GM19455 (cell line): ENCODE results near the gene ZNF474.
"Not testable (repeated sequence)": the region's sequence is repeated elsewhere in the genome, so short reads cannot be mapped to it uniquely, and the experiment has no call there.

Experiments
- ATAC-seq: cut with Tn5 transposase; IDR thresholded peaks from one replicate; pipeline ENCODE4 v1.9.1; 2021; ENCODE audit not compliant: unreplicated experiment

ZNF474 gene

DNA sequence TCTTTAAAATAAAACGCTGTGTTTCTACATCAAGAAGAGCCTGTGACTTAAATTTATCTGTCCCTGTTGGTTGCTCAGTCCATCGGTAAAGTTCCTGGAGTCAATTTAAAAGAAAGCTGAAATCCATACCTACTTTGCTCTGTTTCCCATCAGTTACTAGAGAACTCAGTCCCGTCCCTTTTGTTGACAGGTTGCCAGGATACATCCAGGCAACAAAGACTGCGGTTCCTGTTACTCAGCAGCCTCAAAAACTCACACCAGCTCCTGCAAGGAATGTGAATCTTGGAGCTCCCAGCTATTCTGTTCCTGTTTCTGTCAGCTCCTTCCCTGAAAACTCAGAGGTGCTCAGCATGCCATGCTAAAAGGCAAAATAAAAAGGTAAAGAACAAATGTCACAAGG lies at the start of gene ZNF474:
Gene ZNF474 (plus strand): TSS at position 241 of the 400 bp plus-strand sequence. CDS start 22,445 bp downstream, outside the sequence.
- no peak for ATAC-seq

DNA sequence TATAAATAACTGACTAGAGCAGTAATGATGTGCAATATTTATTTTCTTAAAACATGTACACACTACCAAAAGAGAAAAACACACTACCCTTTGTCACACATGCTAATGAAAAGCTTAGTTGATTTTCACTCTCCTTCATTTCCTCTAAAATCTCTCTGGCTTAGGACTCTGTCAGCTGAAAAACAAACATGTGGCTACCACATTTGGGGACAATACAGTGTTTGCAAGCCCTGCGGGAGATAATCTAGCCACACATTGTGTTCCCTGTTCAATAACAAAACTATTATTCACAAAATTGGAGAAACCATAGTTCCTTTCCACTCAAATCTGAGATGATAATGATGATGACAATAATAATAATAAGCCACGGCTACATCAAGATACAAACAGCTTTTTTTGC lies 47.8 kb upstream of the ZNF474 start:
- no peak for ATAC-seq

DNA sequence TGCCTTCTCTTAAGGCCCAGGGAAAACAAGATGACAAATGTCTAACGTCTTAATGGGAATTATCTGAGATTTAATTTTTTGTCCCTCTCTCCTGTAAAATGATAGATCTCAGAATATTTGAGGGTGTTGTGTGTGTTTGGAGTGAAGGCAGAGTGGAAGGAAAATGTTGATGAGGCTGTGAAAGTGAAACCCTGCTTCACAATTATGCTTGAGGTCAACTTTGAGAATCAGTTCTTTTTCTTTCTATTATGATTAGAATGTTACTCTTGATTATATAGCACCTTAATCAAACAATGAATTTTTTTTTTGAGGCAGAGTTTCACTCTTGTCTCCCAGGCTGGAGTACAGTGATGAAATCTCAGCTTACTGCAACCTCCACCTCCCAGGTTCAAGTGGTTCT lies 45.8 kb upstream of the ZNF474 start:
- ATAC-seq: no peak

DNA sequence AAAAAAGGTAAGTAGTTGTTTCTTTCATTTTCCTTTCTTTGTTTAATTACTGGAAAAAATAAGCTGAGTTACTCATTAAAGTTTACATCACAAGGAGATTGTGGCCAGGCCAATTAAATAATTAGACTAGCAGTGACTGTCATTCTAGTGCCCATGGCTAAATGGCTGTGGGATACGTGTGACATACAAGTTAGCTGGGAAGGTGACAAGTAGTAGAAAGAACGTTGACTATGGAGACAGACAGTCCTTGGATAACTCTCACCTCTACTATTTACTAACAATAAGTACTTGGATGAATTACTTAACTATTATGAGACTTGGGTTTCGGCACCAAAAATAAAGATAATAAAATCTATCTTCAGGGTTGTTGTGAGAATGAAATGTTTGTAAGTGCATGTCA lies 44.3 kb upstream of the ZNF474 start:
- no peak for ATAC-seq

DNA sequence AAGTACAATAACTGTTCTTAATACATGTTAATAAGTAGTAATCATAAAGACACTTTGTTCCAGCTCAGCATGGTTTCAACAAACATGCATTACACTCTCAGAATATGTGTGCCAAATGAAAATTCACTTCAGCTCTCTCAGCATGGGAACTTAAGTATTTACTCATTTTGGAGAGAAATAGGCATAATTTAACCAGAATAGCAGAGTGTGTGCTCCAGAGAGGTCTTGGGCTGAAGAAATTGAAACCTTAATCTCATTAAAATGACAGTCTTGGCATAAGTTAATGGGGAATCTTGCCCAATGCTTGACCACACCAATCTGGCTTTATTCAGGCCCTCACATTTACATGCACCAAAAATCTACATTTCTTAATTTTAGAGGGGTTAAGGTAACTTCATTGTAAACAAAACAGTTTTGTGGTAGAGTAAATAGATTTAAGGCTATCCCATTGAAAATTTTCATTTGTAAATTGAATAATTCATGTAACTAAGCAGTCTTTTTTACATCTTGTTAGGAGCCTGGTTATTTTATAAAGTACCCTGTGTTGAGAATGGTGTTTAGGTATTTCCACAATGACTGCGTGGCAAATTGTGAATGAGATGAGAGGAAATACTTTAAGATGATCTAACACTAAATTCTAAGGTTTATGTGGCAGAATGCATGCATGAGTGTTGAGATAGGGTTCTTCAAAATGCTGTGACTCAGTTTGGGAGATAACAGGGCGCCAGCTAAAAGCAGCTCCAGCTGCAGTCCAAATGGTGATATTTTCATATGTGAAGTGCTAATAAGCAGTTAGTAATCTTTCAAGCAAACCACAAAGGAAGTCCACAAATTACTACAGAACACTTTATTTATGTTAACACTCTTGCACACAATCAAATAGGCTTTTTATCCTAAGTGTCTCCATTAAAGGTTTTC lies 40.0 kb upstream of the ZNF474 start:
- no peak for ATAC-seq

DNA sequence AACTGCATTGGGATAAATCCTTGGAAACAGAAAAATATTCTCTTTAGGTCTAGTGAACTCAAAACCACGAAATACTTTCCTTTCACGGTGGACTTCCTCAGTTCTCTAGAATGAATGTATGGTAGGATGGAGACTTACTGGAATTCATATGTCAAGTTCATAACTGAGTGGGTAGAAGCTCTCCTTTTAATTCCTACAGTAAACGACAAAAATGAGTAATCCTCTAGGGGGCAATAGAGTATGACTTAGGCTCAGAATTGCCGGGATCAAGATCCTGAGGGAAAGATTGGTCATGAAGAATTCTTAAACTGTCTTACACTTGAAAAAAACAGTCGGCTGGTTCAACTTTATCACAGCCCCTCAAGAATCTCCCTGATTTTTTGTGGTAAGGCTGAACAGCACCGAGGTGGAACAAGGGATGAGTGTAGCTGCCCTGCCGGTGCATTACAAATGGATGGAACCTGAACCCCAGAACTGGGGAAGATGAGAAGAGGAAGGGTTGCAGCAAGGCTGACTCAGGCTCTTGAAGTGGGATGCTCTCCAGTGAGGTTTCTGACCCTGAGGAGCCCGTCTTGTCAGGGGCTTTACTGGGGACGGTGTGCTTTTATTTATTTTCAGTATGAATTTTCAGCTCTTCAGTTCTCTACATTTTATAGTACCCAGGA lies 37.3 kb upstream of the ZNF474 start:
- ATAC-seq: no peak

DNA sequence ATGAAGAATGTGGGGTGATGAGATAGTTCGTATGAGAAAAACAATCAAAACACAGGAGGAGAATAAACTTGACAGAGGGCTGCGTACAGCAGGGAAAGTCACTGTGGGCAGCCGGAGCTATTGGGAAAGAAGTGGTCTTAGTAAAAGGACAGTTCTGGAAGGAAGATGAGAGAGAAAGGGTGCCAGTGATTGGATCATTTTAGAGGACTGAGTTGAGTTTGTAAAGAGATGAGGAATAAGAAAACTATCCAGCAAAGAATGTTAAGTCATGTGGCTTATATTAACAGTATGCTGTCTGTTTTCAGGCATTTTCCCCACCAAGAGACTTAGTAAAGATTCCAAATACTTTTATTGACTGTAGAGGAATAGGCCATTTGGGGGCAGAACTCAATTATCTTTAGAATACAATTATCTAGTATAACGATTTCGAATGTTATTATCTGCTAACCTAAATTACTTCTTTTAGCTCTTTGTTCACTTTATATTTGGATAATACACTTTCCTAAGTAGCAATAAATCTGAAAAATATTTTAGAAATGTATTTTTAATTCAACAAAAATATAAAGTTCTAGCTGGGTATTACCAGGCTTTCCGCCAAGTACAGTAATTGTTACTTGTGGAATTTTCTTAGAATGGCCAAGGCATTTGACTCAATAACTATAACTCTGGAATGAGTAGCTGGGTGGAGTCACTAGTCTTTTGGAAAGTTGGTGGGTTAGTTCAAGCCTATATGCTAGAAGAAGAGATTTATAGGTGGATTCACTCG lies 35.7 kb upstream of the ZNF474 start:
- no peak for ATAC-seq

DNA sequence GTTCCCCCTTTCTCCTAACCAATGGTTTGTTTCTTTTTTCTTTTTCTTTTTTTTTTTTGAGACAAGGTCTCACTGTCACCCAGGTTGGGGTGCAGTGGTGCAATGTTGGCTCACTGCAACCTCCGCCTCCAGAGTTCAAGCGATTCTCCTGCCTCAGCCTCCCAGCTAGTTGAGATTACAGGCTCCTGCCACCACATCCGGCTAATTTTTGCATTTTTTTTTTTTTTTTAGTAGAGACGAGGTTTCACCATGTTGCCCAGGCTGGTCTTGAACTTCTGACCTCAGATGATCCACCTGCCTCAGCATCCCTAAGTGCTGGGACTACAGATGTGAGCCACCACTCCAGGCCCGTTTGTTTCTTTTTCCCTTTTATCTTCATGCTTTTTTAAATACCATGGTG lies 35.1 kb upstream of the ZNF474 start:
- ATAC-seq: not testable (repeated sequence)

DNA sequence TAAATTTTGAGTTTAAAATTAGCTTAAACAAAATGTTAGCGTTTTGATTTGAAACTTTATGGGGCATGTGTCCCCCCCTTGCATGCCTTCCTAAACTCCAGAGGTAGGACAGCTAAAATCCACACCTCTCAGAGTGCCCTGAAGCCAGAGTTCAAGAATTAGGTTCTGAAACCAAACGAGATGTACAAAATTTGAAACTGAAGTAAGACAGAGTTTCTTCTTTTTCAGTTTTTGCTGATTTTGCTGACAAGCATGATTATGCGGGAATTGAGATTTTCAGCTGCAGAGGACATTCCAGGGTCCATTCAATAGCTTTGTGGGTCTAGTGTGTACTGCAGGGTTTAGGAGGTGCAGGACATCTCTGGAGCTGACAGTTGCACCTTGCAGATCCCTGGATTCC lies 34.2 kb upstream of the ZNF474 start:
- no peak for ATAC-seq

DNA sequence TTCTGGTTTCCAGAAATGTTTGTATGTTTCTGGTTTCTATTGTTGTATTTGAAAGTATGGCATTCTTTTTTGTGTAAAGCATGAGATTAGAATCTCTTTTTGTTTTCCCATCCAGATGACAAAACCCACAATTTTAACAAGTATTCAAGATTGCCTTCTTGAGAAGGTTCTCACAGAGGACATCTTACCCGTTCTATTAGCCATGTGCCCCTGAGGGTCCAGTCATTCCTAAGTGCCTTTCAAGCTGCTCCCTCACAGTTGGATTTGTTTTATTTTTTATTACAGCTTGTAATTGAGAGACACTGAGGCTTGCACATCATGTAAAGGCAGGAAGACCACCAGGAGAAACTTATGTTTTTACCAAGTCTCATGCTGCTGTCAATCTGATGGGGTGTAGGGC lies 32.0 kb upstream of the ZNF474 start:
- ATAC-seq: no peak

DNA sequence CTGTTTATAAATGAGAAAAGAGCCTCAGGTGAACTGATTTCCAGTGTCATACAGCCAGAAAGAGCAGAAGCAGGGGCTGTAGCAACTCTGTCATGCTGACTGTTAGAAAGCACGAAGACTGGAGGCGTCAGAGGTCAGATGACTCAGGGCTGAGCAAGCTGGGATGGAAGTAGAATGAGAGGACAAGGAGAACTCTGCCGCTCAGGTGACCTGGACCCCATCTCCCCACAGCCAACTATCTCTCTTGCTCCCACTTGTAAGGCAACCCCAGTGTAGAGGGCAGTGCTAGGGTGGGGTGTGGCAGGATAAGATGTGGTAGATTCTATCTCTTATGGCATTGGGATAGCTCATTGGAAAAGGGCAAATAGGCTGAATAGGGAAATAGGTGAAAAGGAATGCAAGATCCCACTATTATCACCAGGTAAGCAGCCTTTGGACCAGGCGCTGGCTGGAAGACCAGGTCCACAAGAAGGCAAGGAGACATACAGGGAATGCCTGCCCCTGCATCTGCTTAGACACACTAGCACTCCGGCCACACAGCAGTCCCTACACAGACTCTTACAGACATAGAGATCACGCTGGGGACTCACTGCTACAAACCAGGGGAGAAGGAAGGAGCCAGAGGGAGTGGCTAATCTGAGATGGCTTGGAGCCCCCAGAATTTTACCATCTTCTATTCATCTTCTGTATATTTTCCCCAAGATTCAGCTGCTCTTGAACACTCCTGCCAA lies 30.1 kb upstream of the ZNF474 start:
- ATAC-seq: no peak

DNA sequence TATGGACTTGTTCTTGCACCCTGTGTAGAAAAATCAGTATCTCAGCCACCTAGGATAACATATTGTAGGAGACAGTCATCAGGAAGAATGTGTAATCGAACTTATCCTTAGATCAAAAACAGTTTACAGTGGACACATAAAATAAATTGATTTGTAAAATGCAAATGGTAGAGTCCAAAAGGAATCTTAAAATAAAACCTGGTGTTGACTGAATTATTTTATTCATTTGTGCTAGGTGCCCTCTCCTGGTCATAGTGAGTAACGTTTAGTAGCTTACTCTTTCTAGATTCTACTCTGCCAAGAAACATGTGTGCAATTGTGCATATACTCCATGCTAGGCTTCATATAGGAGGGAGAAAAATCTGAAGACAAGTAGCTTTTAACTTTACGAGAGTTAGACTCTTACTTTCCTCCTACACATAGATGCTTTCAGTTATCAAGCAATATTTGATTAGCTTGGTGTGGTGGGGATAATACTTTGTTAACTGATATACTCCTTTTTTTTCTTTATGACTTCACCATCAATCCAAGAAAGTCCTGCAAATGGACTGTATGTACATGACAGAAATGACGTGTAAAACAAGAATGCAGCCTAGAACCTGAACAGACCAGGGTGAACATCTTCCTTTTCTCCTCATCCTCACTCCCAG lies 27.6 kb upstream of the ZNF474 start:
- ATAC-seq: no peak

DNA sequence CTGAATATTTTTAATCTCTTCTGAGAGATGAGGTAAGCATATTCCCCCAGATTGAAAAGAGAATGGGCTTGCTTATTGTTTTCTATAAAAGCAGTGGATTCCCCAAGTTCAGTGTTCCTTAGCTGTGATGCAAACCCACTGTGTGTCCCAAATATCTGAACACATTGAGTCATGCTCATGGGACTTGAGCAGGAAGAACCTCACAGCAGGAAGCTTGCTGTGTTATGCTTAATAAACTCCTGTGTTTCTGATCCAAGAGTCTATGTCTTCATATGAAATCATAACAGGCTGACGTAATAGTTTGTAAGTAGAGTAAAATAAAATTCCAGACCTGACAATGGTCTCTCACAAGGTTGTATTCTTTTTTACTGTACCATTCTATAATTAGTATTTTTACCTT lies 26.5 kb upstream of the ZNF474 start:
- no peak for ATAC-seq

DNA sequence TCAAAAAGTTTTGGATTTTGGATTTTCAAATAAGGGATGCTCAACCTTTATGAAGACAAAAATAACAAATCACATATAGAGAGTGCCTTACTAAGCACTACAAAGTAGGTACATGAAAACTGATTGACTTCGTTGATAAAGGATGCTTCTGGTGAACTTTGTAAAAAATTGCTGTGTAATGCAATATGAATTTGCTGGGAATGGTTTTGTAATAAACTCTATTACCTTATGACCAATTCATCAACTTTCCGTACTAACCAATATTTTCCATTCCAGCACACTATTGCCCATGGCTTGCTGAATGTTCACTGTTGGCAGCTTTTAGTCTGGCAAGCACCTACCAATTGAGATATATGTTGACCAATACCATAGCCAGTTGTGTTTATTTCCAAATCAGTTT lies 23.4 kb upstream of the ZNF474 start:
- no peak for ATAC-seq

DNA sequence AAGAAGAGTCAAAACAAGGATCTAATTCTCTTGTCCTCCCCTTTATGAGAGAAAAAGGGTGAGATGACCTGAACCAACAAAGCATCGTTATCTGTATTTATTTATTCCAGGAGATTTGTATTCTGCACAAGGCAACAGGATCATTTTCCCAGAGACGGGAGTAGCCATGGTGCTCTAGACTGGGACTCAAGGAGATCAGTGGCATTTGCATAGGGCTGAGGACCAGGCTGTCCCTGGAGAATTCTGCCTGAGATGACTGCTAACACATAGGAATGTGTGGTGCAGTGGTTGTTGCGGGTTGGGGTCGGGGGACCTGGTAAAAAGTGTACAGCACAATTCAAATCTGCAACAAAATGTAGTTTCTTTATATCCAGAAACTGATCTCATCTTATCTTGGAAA lies 22.3 kb upstream of the ZNF474 start:
- no peak for ATAC-seq

DNA sequence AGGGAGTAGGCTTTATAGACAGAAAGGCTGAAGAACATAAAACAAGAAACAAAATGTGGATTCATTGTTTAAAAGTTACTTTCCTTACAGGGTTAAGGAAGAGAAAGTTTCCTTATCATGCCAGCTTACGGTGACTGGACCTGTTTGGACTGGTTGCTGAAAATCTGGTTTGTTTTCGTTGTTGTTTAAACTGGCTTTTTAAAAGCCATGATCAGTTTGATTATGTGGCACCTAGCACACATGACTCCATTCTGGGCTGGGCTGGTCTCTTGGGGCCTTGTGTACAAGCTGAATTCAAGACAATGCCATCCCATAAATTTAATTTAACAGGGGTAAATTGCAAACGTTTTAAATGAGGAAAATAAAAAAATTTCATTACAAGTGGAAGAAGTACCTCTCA lies 18.4 kb upstream of the ZNF474 start:
- ATAC-seq: no peak

DNA sequence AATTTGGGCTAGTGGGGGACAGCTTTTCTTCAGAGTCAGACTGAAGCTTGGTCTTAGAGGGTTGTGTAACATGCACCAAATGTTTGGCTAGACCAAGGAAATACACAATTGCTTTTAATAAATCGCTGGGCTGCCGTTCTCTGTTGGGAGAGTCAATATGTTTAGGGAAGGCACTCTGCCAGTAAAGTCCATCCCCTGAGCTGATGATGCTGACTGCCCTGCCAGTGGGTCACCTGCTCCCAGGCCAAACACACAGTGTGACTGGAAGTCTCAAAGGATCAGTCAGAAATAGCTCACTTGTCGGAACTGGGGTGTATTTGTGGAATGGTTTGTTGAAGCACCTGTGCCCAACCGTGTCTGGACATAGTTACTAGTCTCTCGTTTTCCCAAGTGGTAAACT lies 17.9 kb upstream of the ZNF474 start:
- ATAC-seq: no peak

DNA sequence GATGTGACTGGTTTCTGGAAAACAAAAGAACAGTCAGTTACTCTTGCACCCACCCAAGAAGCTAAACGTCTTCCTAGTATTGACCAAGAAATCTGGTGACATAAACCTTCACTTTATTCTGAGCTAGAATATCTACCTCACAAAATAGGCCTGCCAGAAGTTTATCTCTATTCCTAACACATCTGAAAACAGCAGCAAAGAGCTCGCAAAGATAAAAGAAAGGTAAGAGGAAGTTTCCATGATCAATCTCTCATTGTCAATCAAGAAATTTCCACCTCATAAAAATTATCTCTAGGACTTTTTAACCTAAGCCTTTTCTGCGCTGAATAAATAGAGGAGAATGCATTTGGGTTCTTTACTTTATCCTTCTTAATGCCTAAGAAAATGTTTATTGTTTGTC lies 17.3 kb upstream of the ZNF474 start:
- ATAC-seq: no peak

DNA sequence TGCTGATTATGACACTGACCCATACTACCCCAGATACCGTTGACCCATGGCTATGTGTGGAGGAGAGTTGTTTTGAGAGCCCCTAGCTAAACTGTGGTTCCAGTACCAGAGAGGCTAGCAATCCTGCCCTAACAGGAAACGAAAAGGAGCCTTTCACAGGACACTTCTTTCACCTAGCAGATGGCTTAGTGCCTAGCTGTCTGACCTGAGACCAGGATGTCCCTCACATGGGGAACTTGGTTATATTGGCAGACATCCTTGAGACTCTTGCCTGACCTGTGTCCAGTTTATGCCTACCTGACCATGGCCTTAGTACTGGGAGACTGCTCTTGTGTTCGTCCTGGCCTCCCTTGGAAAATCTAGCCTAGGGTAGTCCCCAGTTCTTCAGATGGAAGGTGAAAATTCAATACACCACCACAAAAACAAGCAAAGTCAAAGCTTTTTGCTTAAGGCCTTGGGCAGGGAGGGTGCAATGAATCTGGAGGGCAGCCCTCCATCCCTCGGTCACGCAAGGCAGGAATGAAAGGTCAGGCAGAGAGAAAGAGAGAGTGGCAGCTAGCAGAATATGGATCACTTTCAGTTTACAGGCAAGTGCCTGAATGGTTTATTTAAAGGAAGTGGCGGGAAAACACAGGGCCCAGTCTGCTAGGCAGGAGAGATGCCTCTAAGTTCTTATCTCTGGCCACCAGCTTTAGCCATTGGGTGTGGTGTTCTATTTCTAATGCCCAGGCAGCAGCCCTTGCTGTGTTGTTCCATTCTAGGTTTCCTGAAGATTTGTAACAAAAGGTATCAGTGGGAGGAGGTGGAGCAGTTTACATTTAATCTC lies 16.4 kb upstream of the ZNF474 start:
- no peak for ATAC-seq

DNA sequence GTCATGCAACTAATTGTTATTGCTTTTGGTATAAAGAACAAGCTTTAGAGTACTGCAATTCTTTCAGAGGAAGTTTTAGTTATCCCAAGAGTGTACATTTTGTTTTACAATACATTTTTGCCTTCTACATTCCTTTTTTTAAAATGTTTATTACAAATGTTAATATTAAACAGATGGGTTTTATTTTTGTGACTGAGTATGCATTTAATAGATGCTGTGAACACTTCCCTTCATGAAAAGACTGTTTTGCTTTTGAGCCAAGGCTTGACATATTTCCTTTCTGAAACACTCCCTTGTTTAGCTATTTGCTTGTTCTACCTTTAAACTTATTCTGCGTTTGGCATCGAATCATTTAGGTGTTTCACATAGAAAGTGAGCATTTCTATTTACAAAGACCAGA lies 14.8 kb upstream of the ZNF474 start:
- ATAC-seq: no peak
